HG02884 (cell line): Measurements from ENCODE around the gene GRM4.

Experiments
- ATAC-seq: cut with Tn5 transposase; IDR thresholded peaks from one replicate; pipeline ENCODE4 v1.9.1; 2021; ENCODE audit warnings: mild to moderate bottlenecking, moderate library complexity; ENCODE audit not compliant: unreplicated experiment

GRM4 gene

GRCh38 chr6:33983721-33984465 lies 162.0 kb downstream of the GRM4 start:
- no peak for ATAC-seq

- no peak for ATAC-seq
These were observed 162.7 kb downstream of the GRM4 start for GRCh38 chr6:33983109-33983716.

GRCh38 chr6:33981861-33982260 lies 164.0 kb downstream of the GRM4 start:
- ATAC-seq, result no peak

- ATAC-seq, result no peak
These were observed 164.5 kb downstream of the GRM4 start for GRCh38 chr6:33981421-33981820.

GRCh38 chr6:33980176-33981175 lies 165.4 kb downstream of the GRM4 start:
- ATAC-seq, result no peak

- no peak for ATAC-seq
These were observed 166.1 kb downstream of the GRM4 start for GRCh38 chr6:33979750-33980149.

- ATAC-seq, result no peak
These were observed 167.3 kb downstream of the GRM4 start for GRCh38 chr6:33978412-33979150.

- no peak for ATAC-seq
These were observed 168.1 kb downstream of the GRM4 start for GRCh38 chr6:33977606-33978411.

GRCh38 chr6:33976437-33977360 lies 169.2 kb downstream of the GRM4 start:
- ATAC-seq, result no peak

GRCh38 chr6:33975661-33976436 lies 170.0 kb downstream of the GRM4 start:
- ATAC-seq, result no peak

- no peak for ATAC-seq
These were observed 171.4 kb downstream of the GRM4 start for GRCh38 chr6:33974471-33974870.

- no peak for ATAC-seq
These were observed 171.9 kb downstream of the GRM4 start for GRCh38 chr6:33974030-33974429.

GRCh38 chr6:33971580-33971979 lies 174.3 kb downstream of the GRM4 start:
- ATAC-seq, result no peak
